Gastrocnemius medialis (tissue), 4 donors: Measurements from ENCODE around the gene RNF112.

Experiments used
- CTCF ChIP-seq, 5 experiments: fragments of 450-650 bp in 3 of 5; fragments of 200-600 bp in 2 of 5; sonication (generic) in 2 of 5; IDR thresholded peaks in 4 of 5; conservative IDR thresholded peaks in 1 of 5; 1 replicate in 4 of 5; 2 replicates in 1 of 5; pipeline ENCODE4 v1.5.1; 2016 to 2019; ENCODE audit warnings: antibody characterized with exemption in 5 of 5, mild to moderate bottlenecking in 3 of 5, moderate library complexity in 3 of 5
- POLR2A ChIP-seq, 2 donors: fragments of 450-650 bp; IDR thresholded peaks; one replicate each; pipeline ENCODE4 v1.6.1; 2017; ENCODE audit warnings: antibody characterized with exemption in 2 of 2, mild to moderate bottlenecking in 2 of 2, moderate library complexity in 2 of 2

DNA sequence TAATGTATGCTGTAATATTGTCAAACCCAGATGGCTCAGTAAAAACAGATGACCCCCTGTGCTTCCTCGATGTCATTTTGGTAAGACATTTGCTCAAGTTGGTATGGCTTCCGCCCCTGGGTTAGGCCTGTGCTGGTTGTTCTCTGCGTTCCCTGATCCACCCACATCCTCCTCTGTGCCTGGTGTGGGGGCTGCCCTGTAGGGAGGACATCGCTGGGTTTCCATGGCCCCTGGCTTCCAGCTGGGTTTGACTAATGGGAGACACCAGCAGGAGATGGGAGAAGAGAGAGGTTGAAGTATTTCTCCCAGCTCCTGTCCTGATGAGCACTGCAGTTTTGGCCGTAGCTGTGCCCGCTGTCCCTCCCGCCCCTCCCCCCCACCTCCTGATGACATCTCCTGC is 19.6 kb upstream of the RNF112 start:
- TF ChIP-seq CTCF (IDR thresholded peaks at IDR 0.05 in 4 of 5, conservative IDR thresholded peaks at IDR 0.05 in 1 of 5): no peak
- no peak for TF ChIP-seq POLR2A (IDR thresholded peaks at IDR 0.05)
